Measurements from ENCODE around the gene SBF2. TPM values are rescaled to one million over a fixed set of nuclear protein-coding genes. Genes with fewer than 3 reads are reported as not detected.

SBF2 gene
- total and polyA plus RNA-seq, 9 of the 15 experiments (the other 6 are each of a cell fraction or from before 2014, with no cell fraction given), result 0.80 to 9.5 (median 5.0) TPM

DNA sequence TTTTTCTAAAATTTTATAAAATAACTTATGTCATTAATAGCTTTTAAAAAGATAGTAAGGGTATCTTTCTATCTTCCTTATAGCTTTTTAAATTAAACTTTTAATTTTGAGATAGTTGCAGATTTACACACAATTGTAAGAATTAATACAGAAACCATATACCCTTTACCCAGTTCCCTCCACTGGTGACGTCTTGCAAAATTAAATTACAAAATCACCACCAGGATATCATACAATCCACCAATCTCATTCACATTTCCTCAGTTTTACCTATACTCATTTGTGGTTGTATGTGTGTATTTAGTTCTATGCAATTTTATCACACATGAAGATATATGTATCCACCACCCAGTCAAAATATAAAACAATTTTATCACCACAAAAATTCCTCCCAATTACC, 10.0 kb downstream of the SBF2 start (continued):
- TF ChIP-seq ZNF518B (CRISPR knock-in tag; IDR thresholded peaks at IDR 0.05) (no peak), IRF2 (CRISPR knock-in tag; IDR thresholded peaks at IDR 0.05) (no peak), ZNF77 (CRISPR knock-in tag; IDR thresholded peaks at IDR 0.05) (no peak)

DNA sequence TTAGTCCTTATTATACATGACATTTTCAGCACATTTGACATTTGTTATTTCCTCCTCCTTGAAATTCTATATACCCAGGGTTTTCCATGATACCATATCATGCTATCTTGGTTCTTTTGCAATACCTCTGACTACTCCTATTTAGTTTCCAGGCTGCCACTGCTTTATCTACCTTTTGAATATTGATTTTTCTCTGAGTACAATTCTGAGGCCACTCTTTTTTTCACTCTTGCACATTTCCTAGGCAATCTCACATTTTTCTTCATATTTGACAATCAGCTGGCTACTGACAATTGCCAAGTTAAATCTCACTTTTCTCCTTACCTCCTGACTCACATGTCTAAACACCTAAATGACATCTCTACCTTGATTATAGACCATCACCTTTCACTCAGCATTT, 11.9 kb downstream of the SBF2 start:
- CTCF ChIA-PET (ENCODE audit: low intra/inter-chr PET ratio), result no interaction called here
- POLR2A ChIA-PET, result no interaction called here
- Histone ChIP-seq H3K9me1 (ENCODE audit: control insufficient read depth, insufficient read depth, low read length) (no peaks in the 10 kb centered on the region), H3K4me2 (ENCODE audit: insufficient read depth, low read length) (no peak overlapping the region), H4K20me1 (replicated peaks; ENCODE audit: control insufficient read depth, insufficient read depth, low read length) (no peaks in the 10 kb centered on the region), H3K79me2 (ENCODE audit: control insufficient read depth, insufficient read depth, low read length) (no peaks in the 10 kb centered on the region), H3K9me3 (replicated peaks; ENCODE audit: control insufficient read depth, insufficient read depth, low read depth, low read length) (no peaks in the 10 kb centered on the region), H3K4me1 (replicated peaks in 1 of 2; ENCODE audit: control insufficient read depth in 2 of 2, insufficient read depth in 2 of 2, low read length in 2 of 2) (no peaks in the 10 kb centered on the region), H3K27ac (ENCODE audit: extremely low read depth, low read depth, low read length) (no peak overlapping the region), H3K27me3 (ENCODE audit: control insufficient read depth in 2 of 2, insufficient read depth in 2 of 2, low read length in 2 of 2) (no peaks in the 10 kb centered on the region), H3K9ac (ENCODE audit: insufficient read depth in 1 of 2, low read depth in 2 of 2, low read length in 2 of 2) (no peak overlapping the region), H3K4me3 (no peak overlapping the region), H3K36me3 (ENCODE audit: control insufficient read depth, insufficient read depth, low read length) (no peaks in the 10 kb centered on the region), H2AFZ (ENCODE audit: low read depth, low read length) (no peak overlapping the region)
- no TSS peak for BruUV-seq (replicated peaks)
- ATAC-seq, result no peak
- intact Hi-C loops (cut with micrococcal nuclease) (no loop called here), in situ Hi-C loops (cut with MboI) (no loop called here)
- DNase-seq (ENCODE audit: extremely low read depth in 1 of 4, low spot score in 3 of 4), result no peak
- no peak for FAIRE-seq
- TF ChIP-seq ADNP (tag; IDR thresholded peaks at IDR 0.05) (no peak), FIP1L1 (IDR thresholded peaks at IDR 0.05; ENCODE audit: low read depth, low read length, poor library complexity, severe bottlenecking) (no peak), NCOA6 (IDR thresholded peaks at IDR 0.05) (no peak), POLR3G (IDR thresholded peaks at IDR 0.05; ENCODE audit: extremely low read depth, insufficient read length, insufficient replicate concordance) (no peak), CBFA2T3 (IDR thresholded peaks at IDR 0.05) (no peak), CCAR2 (IDR thresholded peaks at IDR 0.05; ENCODE audit: low read depth, low read length) (no peak), HDAC6 (IDR thresholded peaks at IDR 0.05; ENCODE audit: low read depth, low read length) (no peak), PTTG1 (tag; IDR thresholded peaks at IDR 0.05; ENCODE audit: low read depth) (no peak), ZNF311 (CRISPR knock-in tag; IDR thresholded peaks at IDR 0.05) (no peak)
- TF ChIP-seq, protein P1, sequence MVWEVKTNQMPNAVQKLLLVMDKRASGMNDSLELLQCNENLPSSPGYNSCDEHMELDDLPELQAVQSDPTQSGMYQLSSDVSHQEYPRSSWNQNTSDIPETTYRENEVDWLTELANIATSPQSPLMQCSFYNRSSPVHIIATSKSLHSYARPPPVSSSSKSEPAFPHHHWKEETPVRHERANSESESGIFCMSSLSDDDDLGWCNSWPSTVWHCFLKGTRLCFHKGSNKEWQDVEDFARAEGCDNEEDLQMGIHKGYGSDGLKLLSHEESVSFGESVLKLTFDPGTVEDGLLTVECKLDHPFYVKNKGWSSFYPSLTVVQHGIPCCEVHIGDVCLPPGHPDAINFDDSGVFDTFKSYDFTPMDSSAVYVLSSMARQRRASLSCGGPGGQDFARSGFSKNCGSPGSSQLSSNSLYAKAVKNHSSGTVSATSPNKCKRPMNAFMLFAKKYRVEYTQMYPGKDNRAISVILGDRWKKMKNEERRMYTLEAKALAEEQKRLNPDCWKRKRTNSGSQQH (CRISPR knock-in tag; IDR thresholded peaks at IDR 0.05), result no peak
- TF ChIP-seq, protein P2, sequence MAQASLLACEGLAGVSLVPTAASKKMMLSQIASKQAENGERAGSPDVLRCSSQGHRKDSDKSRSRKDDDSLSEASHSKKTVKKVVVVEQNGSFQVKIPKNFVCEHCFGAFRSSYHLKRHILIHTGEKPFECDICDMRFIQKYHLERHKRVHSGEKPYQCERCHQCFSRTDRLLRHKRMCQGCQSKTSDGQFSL (CRISPR knock-in tag; IDR thresholded peaks at IDR 0.05), result no peak
- TF ChIP-seq, protein P2 (tag; IDR thresholded peaks at IDR 0.05), result no peak
